Right lobe of liver (tissue), 6 donors: ENCODE measurements around the gene ZNF599. TPM values are rescaled to one million over a fixed set of nuclear protein-coding genes. Genes with fewer than 3 reads are reported as not detected.

ENCODE experiments used
- ATAC-seq, 4 donors: fragments of 200-7000 bp; cut with Tn5 transposase; one replicate each; pipeline ENCODE4 v1.9.1; 2020; ENCODE audit warnings: mild to moderate bottlenecking in 4 of 4, moderate library complexity in 4 of 4
- DNase-seq, 3 donors: peaks; one replicate each; pipeline ENCODE4 v3.0.0-alpha.2; 2020
- H3K27ac ChIP-seq, 3 donors: fragments of 200-600 bp; one replicate each; pipeline ENCODE4 v1.8.0; 2022
- H3K27me3 ChIP-seq, 2 donors: fragments of 200-600 bp; one replicate each; pipeline ENCODE4 v1.8.0; 2022
- H3K36me3 ChIP-seq, 4 donors: fragments of 200-600 bp; sonication (generic) in 1 of 4; one replicate each; pipeline versions ENCODE4 v1.5.1 to v1.8.0; 2017 to 2022; ENCODE audit warnings: control low read depth in 1 of 4
- H3K4me1 ChIP-seq, 4 donors: fragments of 200-600 bp; sonication (generic) in 1 of 4; one replicate each; pipeline versions ENCODE4 v1.5.1 to v1.8.0; 2017 to 2022; ENCODE audit warnings: control low read depth in 1 of 4
- H3K4me3 ChIP-seq, 3 donors: fragments of 200-600 bp; one replicate each; pipeline ENCODE4 v1.8.0; 2022
- H3K9me3 ChIP-seq, 4 donors: fragments of 200-600 bp; sonication (generic) in 1 of 4; one replicate each; pipeline versions ENCODE4 v1.5.1 to v1.8.0; 2017 to 2022; ENCODE audit warnings: control low read depth in 1 of 4
- CTCF ChIP-seq, 4 donors: fragments of 200-600 bp in 3 of 4; fragments of 450-650 bp in 1 of 4; IDR thresholded peaks; one replicate each; pipeline versions ENCODE4 v1.5.1 to v1.8.0; 2016 to 2022; ENCODE audit warnings: antibody characterized with exemption in 4 of 4, mild to moderate bottlenecking in 2 of 4
- POLR2A ChIP-seq: fragments of 450-650 bp; IDR thresholded peaks from one replicate; pipeline ENCODE4 v1.6.1; 2017; ENCODE audit warnings: antibody characterized with exemption, mild to moderate bottlenecking
- WGBS: methylation state at CpG from one replicate; pipeline ENCODE4 v1.1.6; 2018; ENCODE audit warnings: low coverage, low lambda C conversion rate; ENCODE audit not compliant: insufficient coverage; ENCODE audit errors: missing lambda C conversion rate; 5-methylcytosine and 5-hydroxymethylcytosine counted together
- intact Hi-C, 2 donors: fragments of 100-400 bp; cut with DNase I; formaldehyde crosslinking; loops; one replicate each; pipeline versions ENCODE4 v1.11.2 to v1.14.1; 2022
- total RNA-seq, 6 experiments: library from RNA; depleted of rRNA in 2 of 6; stranded (reverse); fragments of >200 nt in 2 of 6; fragmentation: NEBNext Ultra II Directional in 3 of 6; extraction: Animal tissue kit (Norgen Biotek cat#: 25700) in 3 of 6; gene quantifications; one replicate each; pipeline versions ENCODE4 v1.1.0 to v1.2.4, GENCODE V29; 2016 to 2023
- donor health status: DM: no; HTN: yes; CAD: no.
- donor health status: DM: no; HTN: no; CAD: no.
- donor health status: DM: no; HTN: no; CAD: no.
- donor health status: DM: no; HTN: yes; CAD: no.
- donor health status: DM: no; HTN: yes; CAD: no.

ZNF599 gene
- total RNA-seq, 6 experiments from 2014 or later, result 1.5 to 4.6 (median 2.3) TPM

GRCh38 chr19:34788074-34788473 lies 15.1 kb upstream of the ZNF599 start:
- intact Hi-C loops, result no loop called here
- ATAC-seq (no peak), DNase-seq (no peak)
- Histone ChIP-seq H3K9me3 (no peaks in the 10 kb centered on the region), H3K36me3 (no peaks in the 10 kb centered on the region), H3K4me3 (no peak overlapping the region), H3K27me3 (no peaks in the 10 kb centered on the region), H3K27ac (no peak overlapping the region), H3K4me1 (no peaks in the 10 kb centered on the region)
- WGBS, result 24% methylated on average over 2 of the region's 2 CpGs
- TF ChIP-seq CTCF (IDR thresholded peaks at IDR 0.05) (no peak), POLR2A (no peak)

GRCh38 chr19:34787059-34787824 lies 14.2 kb upstream of the ZNF599 start:
- TF ChIP-seq CTCF (IDR thresholded peaks at IDR 0.05) (no peak), POLR2A (no peak)
- no peaks in the 10 kb centered on the region for H3K4me1 ChIP-seq
- intact Hi-C loops, result no loop called here
- no peak overlapping the region for H3K4me3 ChIP-seq
- ATAC-seq, result no peak
- WGBS, result 40% methylated on average over 3 of the region's 3 CpGs
- DNase-seq, result no peak
- H3K27ac ChIP-seq, result no peak overlapping the region
- no peaks in the 10 kb centered on the region for H3K27me3 ChIP-seq
- H3K9me3 ChIP-seq, result no peaks in the 10 kb centered on the region
- H3K36me3 ChIP-seq, result no peaks in the 10 kb centered on the region

- H3K27me3 ChIP-seq, result no peaks in the 10 kb centered on the region
- intact Hi-C loops, result no loop called here
- no peaks in the 10 kb centered on the region for H3K36me3 ChIP-seq
- H3K27ac ChIP-seq, result no peak overlapping the region
- no peaks in the 10 kb centered on the region for H3K4me1 ChIP-seq
- DNase-seq, result no peak
- 60% methylated on average over 5 of the region's 5 CpGs for WGBS
- no peak overlapping the region for H3K4me3 ChIP-seq
- ATAC-seq, result no peak
- no peaks in the 10 kb centered on the region for H3K9me3 ChIP-seq
- no peak for TF ChIP-seq CTCF (IDR thresholded peaks at IDR 0.05)
- TF ChIP-seq POLR2A, result no peak
Measured at GRCh38 chr19:34786236-34786635, 13.2 kb upstream of the ZNF599 start.

- Histone ChIP-seq H3K4me3 (no peak overlapping the region), H3K27ac (no peak overlapping the region), H3K36me3 (no peaks in the 10 kb centered on the region), H3K27me3 (no peaks in the 10 kb centered on the region), H3K4me1 (no peaks in the 10 kb centered on the region), H3K9me3 (no peaks in the 10 kb centered on the region)
- no peak for TF ChIP-seq POLR2A
- intact Hi-C loops, result no loop called here
- DNase-seq, result no peak
- ATAC-seq, result no peak
- WGBS, result 36% methylated on average over 3 of the region's 3 CpGs
Measured at GRCh38 chr19:34779652-34780051, 6.6 kb upstream of the ZNF599 start.

GRCh38 chr19:34778342-34778741 lies 5.3 kb upstream of the ZNF599 start:
- intact Hi-C loops, result no loop called here
- no peak overlapping the region for H3K4me3 ChIP-seq
- WGBS, result 36% methylated on average over 2 of the region's 2 CpGs
- no peak for DNase-seq
- no peaks in the 10 kb centered on the region for H3K9me3 ChIP-seq
- no peak for TF ChIP-seq POLR2A
- no peak for TF ChIP-seq CTCF (IDR thresholded peaks at IDR 0.05)
- no peak overlapping the region for H3K27ac ChIP-seq
- no peak for ATAC-seq
- H3K36me3 ChIP-seq, result no peaks in the 10 kb centered on the region
- H3K27me3 ChIP-seq, result no peaks in the 10 kb centered on the region
- H3K4me1 ChIP-seq, result no peaks in the 10 kb centered on the region
